ENCODE measurements around the gene KCNA10.

- no peak for TF ChIP-seq ZNF202 (tag by site-specific recombination; IDR thresholded peaks at IDR 0.05; ENCODE audit: borderline replicate concordance)
- TF ChIP-seq ZNF830 (tag by site-specific recombination; IDR thresholded peaks at IDR 0.05; ENCODE audit: low read depth), result no peak
- TF ChIP-seq, protein P1, sequence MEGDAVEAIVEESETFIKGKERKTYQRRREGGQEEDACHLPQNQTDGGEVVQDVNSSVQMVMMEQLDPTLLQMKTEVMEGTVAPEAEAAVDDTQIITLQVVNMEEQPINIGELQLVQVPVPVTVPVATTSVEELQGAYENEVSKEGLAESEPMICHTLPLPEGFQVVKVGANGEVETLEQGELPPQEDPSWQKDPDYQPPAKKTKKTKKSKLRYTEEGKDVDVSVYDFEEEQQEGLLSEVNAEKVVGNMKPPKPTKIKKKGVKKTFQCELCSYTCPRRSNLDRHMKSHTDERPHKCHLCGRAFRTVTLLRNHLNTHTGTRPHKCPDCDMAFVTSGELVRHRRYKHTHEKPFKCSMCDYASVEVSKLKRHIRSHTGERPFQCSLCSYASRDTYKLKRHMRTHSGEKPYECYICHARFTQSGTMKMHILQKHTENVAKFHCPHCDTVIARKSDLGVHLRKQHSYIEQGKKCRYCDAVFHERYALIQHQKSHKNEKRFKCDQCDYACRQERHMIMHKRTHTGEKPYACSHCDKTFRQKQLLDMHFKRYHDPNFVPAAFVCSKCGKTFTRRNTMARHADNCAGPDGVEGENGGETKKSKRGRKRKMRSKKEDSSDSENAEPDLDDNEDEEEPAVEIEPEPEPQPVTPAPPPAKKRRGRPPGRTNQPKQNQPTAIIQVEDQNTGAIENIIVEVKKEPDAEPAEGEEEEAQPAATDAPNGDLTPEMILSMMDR (tag by site-specific recombination; IDR thresholded peaks at IDR 0.05), result no peak
- no peak for TF ChIP-seq ZNF18 (tag by site-specific recombination; IDR thresholded peaks at IDR 0.05)
- TF ChIP-seq, protein P2, sequence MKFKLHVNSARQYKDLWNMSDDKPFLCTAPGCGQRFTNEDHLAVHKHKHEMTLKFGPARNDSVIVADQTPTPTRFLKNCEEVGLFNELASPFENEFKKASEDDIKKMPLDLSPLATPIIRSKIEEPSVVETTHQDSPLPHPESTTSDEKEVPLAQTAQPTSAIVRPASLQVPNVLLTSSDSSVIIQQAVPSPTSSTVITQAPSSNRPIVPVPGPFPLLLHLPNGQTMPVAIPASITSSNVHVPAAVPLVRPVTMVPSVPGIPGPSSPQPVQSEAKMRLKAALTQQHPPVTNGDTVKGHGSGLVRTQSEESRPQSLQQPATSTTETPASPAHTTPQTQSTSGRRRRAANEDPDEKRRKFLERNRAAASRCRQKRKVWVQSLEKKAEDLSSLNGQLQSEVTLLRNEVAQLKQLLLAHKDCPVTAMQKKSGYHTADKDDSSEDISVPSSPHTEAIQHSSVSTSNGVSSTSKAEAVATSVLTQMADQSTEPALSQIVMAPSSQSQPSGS (tag by site-specific recombination; IDR thresholded peaks at IDR 0.05; ENCODE audit: low read depth), result peak; percentile 75; the same call in 1 of the 2 replicates
Observed at GRCh38 chr1:110490791-110491451, 28.1 kb downstream of the KCNA10 start.
